TTC549 (cell line): ENCODE results near the gene KCTD5.

Experiments used
- FAIRE-seq: peaks from 2 replicates; lab custom pipeline; 2012; peaks lifted over from hg19 to GRCh38; lab: Jason Lieb, UNC

KCTD5 gene

GRCh38 chr16:2697401-2697948 lies 15.2 kb downstream of the KCTD5 start:
- no peak for FAIRE-seq

GRCh38 chr16:2698103-2698870 lies 16.0 kb downstream of the KCTD5 start:
- FAIRE-seq: no peak

GRCh38 chr16:2698965-2699750 lies 16.8 kb downstream of the KCTD5 start:
- no peak for FAIRE-seq

GRCh38 chr16:2699791-2700600 lies 17.7 kb downstream of the KCTD5 start:
- no peak for FAIRE-seq

GRCh38 chr16:2700786-2701185 lies 18.5 kb downstream of the KCTD5 start:
- FAIRE-seq: no peak

GRCh38 chr16:2701272-2701671 lies 18.9 kb downstream of the KCTD5 start:
- no peak for FAIRE-seq

GRCh38 chr16:2701713-2702437 lies 19.6 kb downstream of the KCTD5 start:
- FAIRE-seq: no peak

GRCh38 chr16:2702438-2702825 lies 20.1 kb downstream of the KCTD5 start:
- FAIRE-seq: no peak

GRCh38 chr16:2702871-2703745 lies 20.8 kb downstream of the KCTD5 start:
- FAIRE-seq: no peak

GRCh38 chr16:2704166-2704982 lies 22.1 kb downstream of the KCTD5 start:
- no peak for FAIRE-seq

- FAIRE-seq: no peak
Measured at GRCh38 chr16:2704983-2705275, 22.6 kb downstream of the KCTD5 start.

GRCh38 chr16:2705351-2705750 lies 23.0 kb downstream of the KCTD5 start:
- FAIRE-seq: no peak

GRCh38 chr16:2706085-2706484 lies 23.8 kb downstream of the KCTD5 start:
- no peak for FAIRE-seq

- FAIRE-seq: no peak
Measured at GRCh38 chr16:2706611-2707311, 24.4 kb downstream of the KCTD5 start.

- FAIRE-seq: no peak
Measured at GRCh38 chr16:2707368-2708289, 25.3 kb downstream of the KCTD5 start.

- no peak for FAIRE-seq
Measured at GRCh38 chr16:2708290-2708639, 25.9 kb downstream of the KCTD5 start.

GRCh38 chr16:2708955-2709587 lies 26.7 kb downstream of the KCTD5 start:
- no peak for FAIRE-seq

GRCh38 chr16:2709588-2709984 lies 27.3 kb downstream of the KCTD5 start:
- FAIRE-seq: no peak
